Large intestine (tissue), 3 donors: ENCODE data around the gene PLCG2. TPM values are rescaled to one million over a fixed set of nuclear protein-coding genes. Genes with fewer than 3 reads are reported as not detected.
"Not testable (repeated sequence)": the region's sequence is repeated elsewhere in the genome, so short reads cannot be mapped to it uniquely, and the experiment has no call there.

Experiments
- DNase-seq, 2 donors: peaks; one replicate each; pipeline versions ENCODE4 v3.0.0 to v3.0.0-alpha.2; 2013
- H3K27ac ChIP-seq: one replicate; pipeline ENCODE4 v1.5.1; 2013; ENCODE audit warnings: low read length
- H3K27me3 ChIP-seq: 2 replicates; pipeline ENCODE4 v1.6.1; 2013; ENCODE audit warnings: low read length; ENCODE audit not compliant: control insufficient read depth, insufficient read depth
- H3K36me3 ChIP-seq: 2 replicates; pipeline ENCODE4 v1.6.1; 2013; ENCODE audit warnings: low read length; ENCODE audit not compliant: control insufficient read depth, insufficient read depth
- H3K4me1 ChIP-seq: one replicate; pipeline ENCODE4 v1.6.1; 2013; ENCODE audit warnings: low read length; ENCODE audit not compliant: control insufficient read depth, insufficient read depth
- H3K4me3 ChIP-seq: one replicate; pipeline ENCODE4 v1.5.1; 2013; ENCODE audit warnings: low read length
- H3K9me3 ChIP-seq: one replicate; pipeline ENCODE4 v1.6.1; 2013; ENCODE audit warnings: mild to moderate bottlenecking, low read depth, low read length, moderate library complexity; ENCODE audit not compliant: control insufficient read depth
- WGBS: methylation state at CpG from one replicate; pipeline ENCODE4 v1.1.5; 2013; ENCODE audit warnings: low lambda C conversion rate; ENCODE audit not compliant: insufficient coverage; 5-methylcytosine and 5-hydroxymethylcytosine counted together
- polyA plus RNA-seq: library from polyadenylated mRNA; unstranded; fragments of 120-200 nt; gene quantifications from one replicate; pipeline ENCODE4 v1.2.1, GENCODE V29; 2013

PLCG2 gene
- polyA plus RNA-seq, 1 donor, result 20.4 TPM

GRCh38 chr16:82008957-82009592 is 230.0 kb downstream of the PLCG2 start:
- no peaks in the 10 kb centered on the region for H3K9me3 ChIP-seq
- 100% methylated on average over 1 of the region's 9 CpGs for WGBS
- peaks cover 10% of the 10 kb centered on the region for H3K36me3 ChIP-seq
- no peak for DNase-seq
- peaks cover 13% of the 10 kb centered on the region for H3K4me1 ChIP-seq
- H3K27me3 ChIP-seq, result no peaks in the 10 kb centered on the region
- H3K4me3 ChIP-seq, result no peak overlapping the region
- H3K27ac ChIP-seq, result no peak overlapping the region

DNA sequence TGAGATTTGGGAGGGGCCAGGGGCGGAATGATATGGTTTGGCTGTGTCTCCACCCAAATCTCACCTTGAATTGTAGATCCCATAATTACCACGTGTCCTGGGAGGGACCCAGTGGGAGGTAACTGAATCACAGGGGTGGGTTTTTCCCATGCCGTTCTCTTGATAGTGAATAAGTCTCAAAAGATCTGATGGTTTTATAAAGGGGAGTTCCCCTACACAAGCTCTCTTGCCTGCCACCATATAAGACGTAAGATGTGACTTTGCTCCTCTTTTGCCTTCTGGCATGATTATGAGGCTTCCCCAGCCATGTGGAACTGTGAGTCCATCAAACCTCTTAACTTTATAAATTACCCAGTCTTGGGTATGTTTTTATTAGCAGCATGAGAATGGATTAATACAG is 230.7 kb downstream of the PLCG2 start:
- Histone ChIP-seq H3K27ac (peak overlapping the region; percentile 54), H3K4me1 (peaks cover 13% of the 10 kb centered on the region)
- H3K27me3 ChIP-seq, H3K4me3 ChIP-seq, DNase-seq, H3K36me3 ChIP-seq, H3K9me3 ChIP-seq: not testable (repeated sequence)
- WGBS, result no CpG with 5 or more reads among the region's 4 CpGs

DNA sequence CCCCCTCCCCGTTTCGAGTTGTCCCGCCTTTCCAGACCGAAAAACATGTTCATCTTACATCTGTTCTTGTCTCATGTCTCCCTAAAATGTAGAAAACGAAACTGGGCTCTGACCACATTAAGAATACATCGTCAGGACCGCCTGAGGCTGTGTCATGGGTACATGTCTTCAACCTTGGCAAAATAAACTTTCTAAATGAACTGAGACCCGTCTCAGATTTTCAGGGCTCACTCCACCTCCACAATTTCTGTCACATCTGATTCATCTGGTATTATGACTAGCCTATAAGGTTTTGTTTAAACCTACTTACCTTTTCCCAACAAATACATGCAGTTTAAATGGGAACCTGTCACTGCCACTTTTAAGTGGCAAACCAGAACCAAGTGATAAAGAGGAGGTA is 231.6 kb downstream of the PLCG2 start:
- Histone ChIP-seq H3K9me3 (no peaks in the 10 kb centered on the region), H3K4me1 (peaks cover 6% of the 10 kb centered on the region), H3K4me3 (peak overlapping the region; percentile 63), H3K36me3 (peaks cover 5% of the 10 kb centered on the region), H3K27ac (peak overlapping the region; percentile 54), H3K27me3 (no peaks in the 10 kb centered on the region)
- 82% methylated on average over 3 of the region's 8 CpGs for WGBS
- DNase-seq, result no peak

GRCh38 chr16:82011199-82011641 is 232.1 kb downstream of the PLCG2 start, which contains the start of gene SDR42E1:
TSS of gene SDR42E1 (minus strand) at chr16:82011470. CDS start at chr16:82000858, 10,612 bp downstream.
- Histone ChIP-seq H3K36me3 (peaks cover 5% of the 10 kb centered on the region), H3K4me1 (peaks cover 6% of the 10 kb centered on the region), H3K27ac (peak within 1 kb of the TSS; percentile 54), H3K27me3 (no peaks in the 10 kb centered on the region), H3K9me3 (no peaks in the 10 kb centered on the region), H3K4me3 (peak within 1 kb of the TSS; percentile 63)
- WGBS, result no CpG with 5 or more reads among the region's 32 CpGs
- peak; percentile 79 to 93 for DNase-seq

Other genes with a start within 250 kb of the PLCG2 start
- gene SDR42E1, start 232.2 kb downstream of the PLCG2 start, polyA plus RNA-seq, result 18.6 TPM